ENCODE results near the gene TFRC.
"Not testable (repeated sequence)": the region's sequence is repeated elsewhere in the genome, so short reads cannot be mapped to it uniquely, and the experiment has no call there.

Gene TFRC

GRCh38 chr3:196008387-196008786, 73.5 kb downstream of the TFRC start:
- no peaks in the 10 kb centered on the region for H3K4me1 Mint-ChIP-seq
- DNase-seq (ENCODE audit: low spot score in 2 of 2) (no peak), ATAC-seq (no peak)
- H3K4me3 Mint-ChIP-seq, result no peak overlapping the region
- no peaks in the 10 kb centered on the region for H3K36me3 Mint-ChIP-seq
- H3K9me3 Mint-ChIP-seq, result peaks cover 3% of the 10 kb centered on the region
- no peak overlapping the region for H3K27ac Mint-ChIP-seq

DNA sequence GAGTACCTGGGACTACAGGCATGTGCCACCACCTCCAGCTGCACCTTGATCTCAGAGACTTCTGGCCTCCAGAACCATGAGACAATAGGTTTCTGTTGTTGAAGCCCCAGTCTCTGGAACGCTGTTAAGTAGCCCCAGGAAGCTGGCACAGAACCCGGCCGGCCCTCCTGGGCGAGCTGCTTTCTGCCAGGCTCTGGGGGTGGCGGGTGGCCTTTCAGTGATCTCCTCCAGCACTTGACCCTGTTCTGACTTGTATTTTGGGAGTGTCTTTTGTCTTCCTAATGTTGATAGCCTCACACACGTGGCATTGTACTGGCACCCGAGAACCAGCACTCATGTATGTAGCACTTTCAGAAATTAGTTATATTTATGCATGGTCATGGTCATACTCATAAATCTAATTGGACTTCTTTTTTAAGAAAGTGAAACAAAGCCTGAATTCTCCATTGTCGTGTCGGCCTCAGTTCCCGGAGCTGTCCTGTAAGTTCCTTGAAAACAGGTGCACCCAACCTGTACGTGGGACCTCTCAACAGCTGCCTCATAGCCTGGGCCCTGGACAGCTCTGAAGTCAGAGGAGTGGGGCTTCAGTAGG, 74.0 kb downstream of the TFRC start:
- no peak for ATAC-seq
- H3K4me3 Mint-ChIP-seq, result no peak overlapping the region
- peaks cover 3% of the 10 kb centered on the region for H3K9me3 Mint-ChIP-seq
- no peaks in the 10 kb centered on the region for H3K4me1 Mint-ChIP-seq
- DNase-seq (ENCODE audit: low spot score in 2 of 2), result no peak
- H3K36me3 Mint-ChIP-seq, result no peaks in the 10 kb centered on the region
- H3K27ac Mint-ChIP-seq, result no peak overlapping the region

DNA sequence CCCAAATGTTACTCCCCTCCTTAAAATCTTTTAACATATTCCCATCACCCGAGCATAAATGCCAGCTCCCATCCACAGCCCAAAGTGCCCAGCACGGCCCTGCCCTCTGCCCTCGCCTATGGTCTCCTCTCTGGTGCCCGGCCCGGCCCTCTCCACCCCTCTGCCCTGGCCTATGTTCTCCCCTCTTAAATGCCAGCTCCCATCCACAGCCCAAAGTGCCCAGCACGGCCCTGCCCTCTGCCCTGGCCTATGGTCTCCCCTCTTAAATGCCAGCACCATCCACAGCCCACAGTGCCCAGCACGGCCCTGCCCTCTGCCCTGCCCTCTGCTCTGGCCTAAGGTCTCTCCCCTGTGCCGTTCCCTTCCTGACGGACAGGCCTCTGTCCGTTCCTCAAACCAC, 76.6 kb downstream of the TFRC start:
- H3K9me3 Mint-ChIP-seq; H3K4me1 Mint-ChIP-seq; DNase-seq (ENCODE audit: low spot score in 2 of 2); H3K36me3 Mint-ChIP-seq; ATAC-seq; H3K27ac Mint-ChIP-seq; H3K4me3 Mint-ChIP-seq: not testable (repeated sequence)

- not testable (repeated sequence) for H3K4me3 Mint-ChIP-seq; DNase-seq (ENCODE audit: low spot score in 2 of 2); ATAC-seq; H3K4me1 Mint-ChIP-seq; H3K27ac Mint-ChIP-seq; H3K9me3 Mint-ChIP-seq; H3K36me3 Mint-ChIP-seq
These were observed 77.4 kb downstream of the TFRC start for GRCh38 chr3:196004359-196005052.

DNA sequence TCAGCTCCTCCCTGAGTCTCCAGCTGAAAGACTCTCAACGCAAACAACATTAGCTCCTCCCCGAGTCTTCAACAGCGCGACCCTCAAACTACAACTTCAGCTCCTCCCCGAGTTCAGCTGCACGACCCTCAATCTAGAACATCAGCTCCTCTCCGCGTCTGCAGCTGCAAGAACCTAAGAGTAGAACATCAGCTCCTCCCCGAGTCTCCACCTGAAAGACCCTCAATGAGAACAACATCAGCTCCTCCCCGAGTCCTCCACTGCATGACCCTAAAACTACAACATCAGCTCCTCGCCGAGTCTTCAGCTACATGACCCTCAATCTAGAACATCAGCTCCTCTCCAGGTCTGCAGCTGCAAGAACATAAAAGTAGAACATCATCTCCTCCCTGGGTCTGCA, 78.3 kb downstream of the TFRC start:
- no peaks in the 10 kb centered on the region for H3K9me3 Mint-ChIP-seq
- peaks cover 7% of the 10 kb centered on the region for H3K4me1 Mint-ChIP-seq
- no peak for DNase-seq (ENCODE audit: low spot score in 2 of 2)
- H3K4me3 Mint-ChIP-seq, result no peak overlapping the region
- H3K27ac Mint-ChIP-seq, result no peak overlapping the region
- no peak for ATAC-seq
- peaks cover 5% of the 10 kb centered on the region for H3K36me3 Mint-ChIP-seq

GRCh38 chr3:196002721-196003120, 79.2 kb downstream of the TFRC start:
- not testable (repeated sequence) for H3K4me1 Mint-ChIP-seq

DNA sequence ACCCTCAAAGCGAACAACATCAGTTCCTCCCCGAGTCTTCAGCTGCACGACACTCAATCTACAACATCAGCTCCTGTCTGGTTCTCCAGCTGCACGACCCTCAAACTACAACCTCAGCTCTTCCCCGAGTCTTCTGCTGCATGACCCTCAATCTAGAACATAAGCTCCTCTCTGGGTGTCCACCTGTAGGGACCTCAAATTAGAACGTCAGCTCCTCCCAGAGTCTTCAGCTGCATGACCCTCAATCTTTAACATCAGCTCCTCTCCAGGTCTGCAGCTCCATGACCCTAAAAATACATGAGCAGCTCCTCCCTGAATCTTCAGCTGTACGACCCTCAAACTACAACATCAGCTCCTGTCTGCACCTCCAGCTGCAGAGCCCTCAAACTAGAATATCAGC, 80.7 kb downstream of the TFRC start:
- not testable (repeated sequence) for H3K4me3 Mint-ChIP-seq

More at GRCh38 chr3:196002721-196003120, 79.2 kb downstream of the TFRC start:
- H3K27ac Mint-ChIP-seq; H3K9me3 Mint-ChIP-seq; ATAC-seq; H3K36me3 Mint-ChIP-seq; H3K4me3 Mint-ChIP-seq; DNase-seq (ENCODE audit: low spot score in 2 of 2): not testable (repeated sequence)

GRCh38 chr3:196000360-196000950, 81.4 kb downstream of the TFRC start:
- DNase-seq (ENCODE audit: low spot score in 2 of 2); H3K4me3 Mint-ChIP-seq; H3K36me3 Mint-ChIP-seq; ATAC-seq; H3K9me3 Mint-ChIP-seq; H3K27ac Mint-ChIP-seq; H3K4me1 Mint-ChIP-seq: not testable (repeated sequence)

More for the DNA sequence above, 80.7 kb downstream of the TFRC start:
- H3K4me1 Mint-ChIP-seq; H3K9me3 Mint-ChIP-seq; DNase-seq (ENCODE audit: low spot score in 2 of 2); H3K36me3 Mint-ChIP-seq; ATAC-seq: not testable (repeated sequence)
- H3K27ac Mint-ChIP-seq, result peak overlapping the region; percentile 34

GRCh38 chr3:195999896-196000295, 82.0 kb downstream of the TFRC start:
- Mint-ChIP-seq H3K4me3 (no peak overlapping the region), H3K36me3 (peaks cover 5% of the 10 kb centered on the region), H3K4me1 (peaks cover 7% of the 10 kb centered on the region), H3K27ac (no peak overlapping the region), H3K9me3 (no peaks in the 10 kb centered on the region)
- no peak for DNase-seq (ENCODE audit: low spot score in 2 of 2)
- no peak for ATAC-seq
